Liver (tissue), 9 donors: Measurements from ENCODE around the gene PLCB3. TPM values are rescaled to one million over a fixed set of nuclear protein-coding genes. Genes with fewer than 3 reads are reported as not detected.

ENCODE experiments used
- DNase-seq: peaks from one replicate; pipeline ENCODE4 v3.0.0-alpha.2; 2017; ENCODE audit warnings: low spot score
- H3K27ac ChIP-seq, 2 donors: one replicate each; pipeline ENCODE4 v1.7.0; 2013; ENCODE audit warnings: inconsistent platforms in 2 of 2, low read length in 2 of 2, control low read depth in 1 of 2, low read depth in 1 of 2, mild to moderate bottlenecking in 1 of 2
- H3K27me3 ChIP-seq, 4 donors: one replicate each; pipeline versions ENCODE4 v1.6.1 to v1.7.0; 2013; ENCODE audit warnings: low read length in 3 of 4, inconsistent platforms in 1 of 4, mild to moderate bottlenecking in 1 of 4, moderate library complexity in 1 of 4; ENCODE audit not compliant: control insufficient read depth in 4 of 4, insufficient read depth in 4 of 4
- H3K36me3 ChIP-seq, 4 donors: one replicate each; pipeline versions ENCODE4 v1.6.1 to v1.7.0; 2013; ENCODE audit warnings: low read length in 3 of 4, mild to moderate bottlenecking in 3 of 4, low read depth in 1 of 4, moderate library complexity in 1 of 4; ENCODE audit not compliant: control insufficient read depth in 4 of 4, insufficient read depth in 3 of 4
- H3K4me1 ChIP-seq, 4 donors: one replicate each; pipeline versions ENCODE4 v1.6.1 to v1.7.0; 2013; ENCODE audit warnings: low read length in 3 of 4, mild to moderate bottlenecking in 3 of 4, moderate library complexity in 1 of 4; ENCODE audit not compliant: control insufficient read depth in 4 of 4, insufficient read depth in 4 of 4
- H3K4me3 ChIP-seq, 3 donors: one replicate each; pipeline versions ENCODE4 v1.6.1 to v1.7.0; 2013; ENCODE audit warnings: low read length in 3 of 3, control low read depth in 1 of 3, low read depth in 1 of 3, mild to moderate bottlenecking in 1 of 3
- H3K9ac ChIP-seq, 2 donors: one replicate each; pipeline ENCODE4 v1.7.0; 2013; ENCODE audit warnings: low read length in 2 of 2, mild to moderate bottlenecking in 2 of 2, moderate library complexity in 2 of 2, control low read depth in 1 of 2, low read depth in 1 of 2
- H3K9me3 ChIP-seq, 4 donors: one replicate each; pipeline versions ENCODE4 v1.6.1 to v1.7.0; 2013; ENCODE audit warnings: low read length in 3 of 4; ENCODE audit not compliant: control insufficient read depth in 4 of 4
- EGR1 ChIP-seq, 2 donors: IDR thresholded peaks; 2 replicates each; pipeline ENCODE4 v1.6.1; 2016 to 2018; ENCODE audit warnings: antibody characterized with exemption in 2 of 2, low read depth in 2 of 2
- FOXA1 ChIP-seq: IDR thresholded peaks from 2 replicates; pipeline ENCODE4 v1.6.1; 2016; ENCODE audit warnings: antibody characterized with exemption
- FOXA2 ChIP-seq: IDR thresholded peaks from 2 replicates; pipeline ENCODE4 v1.6.1; 2016; ENCODE audit warnings: antibody characterized with exemption
- GABPA ChIP-seq, 2 donors: IDR thresholded peaks in 1 of 2; conservative IDR thresholded peaks in 1 of 2; 2 replicates each; pipeline ENCODE4 v1.6.1; 2016; ENCODE audit warnings: antibody characterized with exemption in 2 of 2, mild to moderate bottlenecking in 1 of 2, moderate library complexity in 1 of 2
- HNF4A ChIP-seq, 2 donors: conservative IDR thresholded peaks; 2 replicates each; pipeline ENCODE4 v1.6.1; 2016; ENCODE audit warnings: antibody characterized with exemption in 2 of 2, mild to moderate bottlenecking in 2 of 2
- HNF4G ChIP-seq: IDR thresholded peaks from 2 replicates; pipeline ENCODE4 v1.6.1; 2016; ENCODE audit warnings: antibody characterized with exemption
- JUND ChIP-seq, 2 donors: IDR thresholded peaks; 2 replicates each; pipeline ENCODE4 v1.6.1; 2016; ENCODE audit warnings: antibody characterized with exemption in 2 of 2
- NR2F2 ChIP-seq: IDR thresholded peaks from 2 replicates; pipeline ENCODE4 v1.6.1; 2016; ENCODE audit warnings: antibody characterized with exemption
- RAD21 ChIP-seq, 2 donors: IDR thresholded peaks; 2 replicates each; pipeline ENCODE4 v1.6.1; 2016; ENCODE audit warnings: antibody characterized with exemption in 2 of 2, mild to moderate bottlenecking in 2 of 2
- RXRA ChIP-seq, 2 donors: IDR thresholded peaks; 2 replicates each; pipeline ENCODE4 v1.6.1; 2017 to 2018; ENCODE audit warnings: antibody characterized with exemption in 2 of 2, mild to moderate bottlenecking in 1 of 2
- SP1 ChIP-seq: IDR thresholded peaks from 2 replicates; pipeline ENCODE4 v1.6.1; 2018; ENCODE audit warnings: antibody characterized with exemption, mild to moderate bottlenecking
- TAF1 ChIP-seq: conservative IDR thresholded peaks from 2 replicates; pipeline ENCODE4 v1.6.1; 2016; ENCODE audit warnings: antibody characterized with exemption, mild to moderate bottlenecking
- YY1 ChIP-seq: IDR thresholded peaks from 2 replicates; pipeline ENCODE4 v1.6.1; 2016; ENCODE audit warnings: antibody characterized with exemption, mild to moderate bottlenecking
- ZBTB33 ChIP-seq: IDR thresholded peaks from 2 replicates; pipeline ENCODE4 v1.6.1; 2016; ENCODE audit warnings: antibody characterized with exemption
- WGBS: extraction: QIAGEN DNeasy Blood & Tissue Kit; methylation state at CpG from one replicate; pipeline ENCODE4 v1.1.7; 2013; 5-methylcytosine and 5-hydroxymethylcytosine counted together
- polyA plus RNA-seq, 2 donors: library from polyadenylated mRNA; stranded (reverse) in 1 of 2; unstranded in 1 of 2; fragments of 200-250 nt in 1 of 2; fragments of >200 nt in 1 of 2; fragmentation: Nextera tagmentation in 1 of 2; extraction: Ambion mirVana in 1 of 2; gene quantifications; one replicate each; pipeline versions ENCODE4 v1.2.1 to v1.2.3, GENCODE V29; 2013 to 2015
- total RNA-seq, 2 donors: library from RNA; depleted of rRNA; stranded (reverse); fragments of >200 nt; gene quantifications; one replicate each; pipeline ENCODE4 v1.2.3, GENCODE V29; 2014
- TF ChIP-seq, protein P1 (sequence below): fragments of 150-350 bp; IDR thresholded peaks from 2 replicates; pipeline ENCODE4 v1.5.1; 2017; ENCODE audit warnings: improper control_type of control experiment, low read depth, low read length; ENCODE audit not compliant: missing input control
- TF ChIP-seq, protein P2 (sequence below): IDR thresholded peaks from 2 replicates; pipeline ENCODE4 v1.6.1; 2016; ENCODE audit warnings: antibody characterized with exemption, mild to moderate bottlenecking
- TF ChIP-seq, protein P3 (sequence below): IDR thresholded peaks from 2 replicates; pipeline ENCODE4 v1.6.1; 2016; ENCODE audit warnings: antibody characterized with exemption
- TF ChIP-seq, protein P4 (sequence below): IDR thresholded peaks from 2 replicates; pipeline ENCODE4 v1.6.1; 2016; ENCODE audit warnings: antibody characterized with exemption
- donor health status: healthy.
- donor health status: healthy.
- donor health status: healthy.
- donor health status: healthy.
- donor health status: healthy.

The PLCB3 gene
- total and polyA plus RNA-seq, 4 donors: 0.79 to 8.5 (median 5.4) TPM

DNA sequence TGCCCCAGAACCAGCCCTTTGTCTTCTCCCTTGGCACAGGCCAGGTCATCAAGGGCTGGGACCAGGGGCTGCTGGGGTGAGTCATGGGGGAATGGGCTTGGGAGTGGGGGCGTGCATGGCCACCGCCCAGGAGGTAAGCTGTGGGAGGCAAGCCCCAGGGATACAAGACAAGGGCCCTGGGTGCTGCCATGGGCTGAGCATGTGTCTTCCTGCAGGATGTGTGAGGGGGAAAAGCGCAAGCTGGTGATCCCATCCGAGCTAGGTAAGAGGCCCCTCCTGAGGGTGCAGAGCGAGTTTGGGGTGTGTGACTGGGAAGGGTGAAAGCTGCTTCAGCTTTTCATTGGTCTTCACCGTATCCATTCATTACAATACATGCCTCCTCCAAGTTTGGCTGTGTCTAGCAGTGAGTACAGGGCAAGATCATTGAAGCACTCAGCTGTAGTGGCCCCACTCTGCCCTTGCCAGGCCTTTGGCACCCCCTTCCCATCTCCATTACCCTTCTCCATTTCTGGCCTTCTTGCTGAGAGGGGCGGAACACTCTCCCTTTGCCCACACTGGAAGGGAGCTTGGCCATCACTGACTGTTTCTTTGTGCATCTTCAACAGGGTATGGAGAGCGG lies 8.0 kb upstream of the PLCB3 start:
- Histone ChIP-seq H3K9ac (no peak overlapping the region), H3K27ac (no peak overlapping the region), H3K27me3 (no peaks in the 10 kb centered on the region), H3K9me3 (no peaks in the 10 kb centered on the region), H3K4me3 (no peak overlapping the region), H3K4me1 (peaks cover 15 to 58% (median 44%) of the 10 kb centered on the region in 4 donors), H3K36me3 (peaks cover 0 to 6% (median 4%) of the 10 kb centered on the region in 4 donors)
- TF ChIP-seq FOXA1 (no peak), ZBTB33 (no peak), TAF1 (no peak), RXRA (IDR thresholded peaks at IDR 0.05) (no peak), HNF4G (no peak), RAD21 (IDR thresholded peaks at IDR 0.05) (no peak), FOXA2 (no peak), NR2F2 (no peak), EGR1 (IDR thresholded peaks at IDR 0.05; ENCODE audit: low read depth in 2 of 2) (no peak), GABPA (IDR thresholded peaks at IDR 0.05 in 1 of 2, conservative IDR thresholded peaks at IDR 0.05 in 1 of 2) (no peak), JUND (IDR thresholded peaks at IDR 0.05) (no peak), SP1 (no peak), HNF4A (conservative IDR thresholded peaks at IDR 0.05) (no peak), YY1 (no peak)
- TF ChIP-seq, protein P1, sequence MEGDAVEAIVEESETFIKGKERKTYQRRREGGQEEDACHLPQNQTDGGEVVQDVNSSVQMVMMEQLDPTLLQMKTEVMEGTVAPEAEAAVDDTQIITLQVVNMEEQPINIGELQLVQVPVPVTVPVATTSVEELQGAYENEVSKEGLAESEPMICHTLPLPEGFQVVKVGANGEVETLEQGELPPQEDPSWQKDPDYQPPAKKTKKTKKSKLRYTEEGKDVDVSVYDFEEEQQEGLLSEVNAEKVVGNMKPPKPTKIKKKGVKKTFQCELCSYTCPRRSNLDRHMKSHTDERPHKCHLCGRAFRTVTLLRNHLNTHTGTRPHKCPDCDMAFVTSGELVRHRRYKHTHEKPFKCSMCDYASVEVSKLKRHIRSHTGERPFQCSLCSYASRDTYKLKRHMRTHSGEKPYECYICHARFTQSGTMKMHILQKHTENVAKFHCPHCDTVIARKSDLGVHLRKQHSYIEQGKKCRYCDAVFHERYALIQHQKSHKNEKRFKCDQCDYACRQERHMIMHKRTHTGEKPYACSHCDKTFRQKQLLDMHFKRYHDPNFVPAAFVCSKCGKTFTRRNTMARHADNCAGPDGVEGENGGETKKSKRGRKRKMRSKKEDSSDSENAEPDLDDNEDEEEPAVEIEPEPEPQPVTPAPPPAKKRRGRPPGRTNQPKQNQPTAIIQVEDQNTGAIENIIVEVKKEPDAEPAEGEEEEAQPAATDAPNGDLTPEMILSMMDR: no peak
- TF ChIP-seq, protein P2, sequence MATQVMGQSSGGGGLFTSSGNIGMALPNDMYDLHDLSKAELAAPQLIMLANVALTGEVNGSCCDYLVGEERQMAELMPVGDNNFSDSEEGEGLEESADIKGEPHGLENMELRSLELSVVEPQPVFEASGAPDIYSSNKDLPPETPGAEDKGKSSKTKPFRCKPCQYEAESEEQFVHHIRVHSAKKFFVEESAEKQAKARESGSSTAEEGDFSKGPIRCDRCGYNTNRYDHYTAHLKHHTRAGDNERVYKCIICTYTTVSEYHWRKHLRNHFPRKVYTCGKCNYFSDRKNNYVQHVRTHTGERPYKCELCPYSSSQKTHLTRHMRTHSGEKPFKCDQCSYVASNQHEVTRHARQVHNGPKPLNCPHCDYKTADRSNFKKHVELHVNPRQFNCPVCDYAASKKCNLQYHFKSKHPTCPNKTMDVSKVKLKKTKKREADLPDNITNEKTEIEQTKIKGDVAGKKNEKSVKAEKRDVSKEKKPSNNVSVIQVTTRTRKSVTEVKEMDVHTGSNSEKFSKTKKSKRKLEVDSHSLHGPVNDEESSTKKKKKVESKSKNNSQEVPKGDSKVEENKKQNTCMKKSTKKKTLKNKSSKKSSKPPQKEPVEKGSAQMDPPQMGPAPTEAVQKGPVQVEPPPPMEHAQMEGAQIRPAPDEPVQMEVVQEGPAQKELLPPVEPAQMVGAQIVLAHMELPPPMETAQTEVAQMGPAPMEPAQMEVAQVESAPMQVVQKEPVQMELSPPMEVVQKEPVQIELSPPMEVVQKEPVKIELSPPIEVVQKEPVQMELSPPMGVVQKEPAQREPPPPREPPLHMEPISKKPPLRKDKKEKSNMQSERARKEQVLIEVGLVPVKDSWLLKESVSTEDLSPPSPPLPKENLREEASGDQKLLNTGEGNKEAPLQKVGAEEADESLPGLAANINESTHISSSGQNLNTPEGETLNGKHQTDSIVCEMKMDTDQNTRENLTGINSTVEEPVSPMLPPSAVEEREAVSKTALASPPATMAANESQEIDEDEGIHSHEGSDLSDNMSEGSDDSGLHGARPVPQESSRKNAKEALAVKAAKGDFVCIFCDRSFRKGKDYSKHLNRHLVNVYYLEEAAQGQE: no peak
- TF ChIP-seq, protein P3, sequence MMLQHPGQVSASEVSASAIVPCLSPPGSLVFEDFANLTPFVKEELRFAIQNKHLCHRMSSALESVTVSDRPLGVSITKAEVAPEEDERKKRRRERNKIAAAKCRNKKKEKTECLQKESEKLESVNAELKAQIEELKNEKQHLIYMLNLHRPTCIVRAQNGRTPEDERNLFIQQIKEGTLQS: no peak
- TF ChIP-seq, protein P4, sequence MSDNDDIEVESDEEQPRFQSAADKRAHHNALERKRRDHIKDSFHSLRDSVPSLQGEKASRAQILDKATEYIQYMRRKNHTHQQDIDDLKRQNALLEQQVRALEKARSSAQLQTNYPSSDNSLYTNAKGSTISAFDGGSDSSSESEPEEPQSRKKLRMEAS: no peak
- WGBS: 92% methylated on average over 8 of the region's 8 CpGs
- DNase-seq: no peak
